Loucy (cell line): ENCODE measurements around the gene PYGM.
A peak's percentile ranks its signal among the peaks of the same experiment; 100 is the strongest.

Experiments used
- H2AFZ ChIP-seq: fragments of 200-600 bp; sonication (generic); 2 replicates; pipeline ENCODE4 v1.6.0; 2016; ENCODE audit warnings: antibody characterized with exemption, mild to moderate bottlenecking, low read length, moderate library complexity
- H3F3A ChIP-seq: fragments of 200-600 bp; 2 replicates; pipeline ENCODE4 v1.6.0; 2016; ENCODE audit warnings: antibody characterized with exemption, low read depth, mild to moderate bottlenecking
- H3K27me3 ChIP-seq: fragments of 200-600 bp; sonication (generic); 2 replicates; pipeline ENCODE4 v1.6.1; 2014; ENCODE audit warnings: low read length, mild to moderate bottlenecking; ENCODE audit not compliant: insufficient read depth, poor library complexity, severe bottlenecking
- H3K36me3 ChIP-seq: fragments of 200-600 bp; sonication (generic); 2 replicates; pipeline ENCODE4 v1.6.1; 2016; ENCODE audit warnings: low read length; ENCODE audit not compliant: insufficient read depth
- H3K4me1 ChIP-seq: fragments of 200-600 bp; sonication (generic); 2 replicates; pipeline ENCODE4 v1.5.1; 2014; ENCODE audit warnings: low read length, mild to moderate bottlenecking; ENCODE audit not compliant: insufficient read depth, poor library complexity, severe bottlenecking
- H3K4me2 ChIP-seq: fragments of 200-600 bp; sonication (generic); 2 replicates; pipeline ENCODE4 v1.6.0; 2014; ENCODE audit warnings: antibody characterized with exemption, low read length, low read depth, mild to moderate bottlenecking; ENCODE audit not compliant: poor library complexity, severe bottlenecking
- H3K4me3 ChIP-seq: fragments of 200-600 bp; sonication (generic); 2 replicates; pipeline ENCODE4 v1.5.1; 2014; ENCODE audit warnings: low read length, mild to moderate bottlenecking, mixed read lengths; ENCODE audit not compliant: poor library complexity, severe bottlenecking
- H3K79me2 ChIP-seq: fragments of 200-600 bp; sonication (generic); 2 replicates; pipeline ENCODE4 v1.6.1; 2014; ENCODE audit warnings: low read length; ENCODE audit not compliant: insufficient read depth
- H3K9ac ChIP-seq: fragments of 200-600 bp; sonication (generic); 2 replicates; pipeline ENCODE4 v1.6.0; 2014; ENCODE audit warnings: mild to moderate bottlenecking, low read depth, low read length, moderate library complexity; ENCODE audit not compliant: poor library complexity, severe bottlenecking
- H3K9me2 ChIP-seq: fragments of 200-600 bp; sonication (generic); replicated peaks from 2 replicates; pipeline ENCODE4 v1.6.1; 2016; ENCODE audit warnings: low read depth, low read length, mixed read lengths
- H3K9me3 ChIP-seq: fragments of 200-600 bp; sonication (generic); 2 replicates; pipeline ENCODE4 v1.6.1; 2014; ENCODE audit warnings: mild to moderate bottlenecking, antibody characterized with exemption, low read length, low read depth; ENCODE audit not compliant: insufficient read depth
- H4K20me1 ChIP-seq: fragments of 200-600 bp; sonication (generic); 2 replicates; pipeline ENCODE4 v1.6.0; 2014; ENCODE audit warnings: antibody characterized with exemption, low read length, mild to moderate bottlenecking; ENCODE audit not compliant: insufficient read depth, poor library complexity, severe bottlenecking
- CTCF ChIP-seq: fragments of 200-600 bp; sonication (generic); conservative IDR thresholded peaks from 2 replicates; pipeline ENCODE4 v1.5.1; 2014; ENCODE audit warnings: mild to moderate bottlenecking, antibody characterized with exemption, low read length
- EZH2phosphoT487 ChIP-seq: fragments of 200-600 bp; IDR thresholded peaks from 2 replicates; pipeline ENCODE4 v1.6.1; 2018; ENCODE audit warnings: antibody characterized with exemption, mild to moderate bottlenecking, moderate library complexity, borderline replicate concordance

Gene PYGM

GRCh38 chr11:64723117-64723906 lies 36.5 kb downstream of the PYGM start, which contains the start of gene NRXN2:
Gene NRXN2 (minus strand): TSS chr11:64723197. CDS start chr11:64713699, 9,498 bp downstream.
- Histone ChIP-seq H2AFZ (peak within 1 kb of the TSS; percentile 100), H3F3A (no peaks in the 10 kb centered on the region), H3K79me2 (no peaks in the 10 kb centered on the region), H3K27me3 (no peaks in the 10 kb centered on the region), H3K9ac (peak within 1 kb of the TSS; percentile 90), H3K4me2 (peak within 1 kb of the TSS; percentile 97), H3K9me3 (no peaks in the 10 kb centered on the region), H3K36me3 (no peaks in the 10 kb centered on the region), H3K9me2 (no peaks in the 10 kb centered on the region), H3K4me3 (peak within 1 kb of the TSS; percentile 95), H4K20me1 (no peaks in the 10 kb centered on the region), H3K4me1 (peaks cover 18% of the 10 kb centered on the region)
- peak; percentile 92 for TF ChIP-seq CTCF
- TF ChIP-seq EZH2phosphoT487: no peak

- Histone ChIP-seq H3K9ac (no peak overlapping the region), H3K27me3 (no peaks in the 10 kb centered on the region), H3K9me3 (no peaks in the 10 kb centered on the region), H3F3A (no peaks in the 10 kb centered on the region), H3K4me1 (peaks cover 18% of the 10 kb centered on the region), H3K79me2 (no peaks in the 10 kb centered on the region), H4K20me1 (no peaks in the 10 kb centered on the region), H2AFZ (no peak overlapping the region), H3K9me2 (no peaks in the 10 kb centered on the region), H3K4me2 (no peak overlapping the region), H3K36me3 (no peaks in the 10 kb centered on the region), H3K4me3 (no peak overlapping the region)
- TF ChIP-seq EZH2phosphoT487 (no peak), CTCF (no peak)
Observed at GRCh38 chr11:64722141-64723065, 37.4 kb downstream of the PYGM start.

GRCh38 chr11:64721359-64721699 lies 38.4 kb downstream of the PYGM start:
- Histone ChIP-seq H3K4me2 (no peak overlapping the region), H3K79me2 (no peaks in the 10 kb centered on the region), H4K20me1 (no peaks in the 10 kb centered on the region), H3K9ac (no peak overlapping the region), H3K27me3 (no peaks in the 10 kb centered on the region), H3F3A (no peaks in the 10 kb centered on the region), H3K9me2 (no peaks in the 10 kb centered on the region), H3K4me3 (no peak overlapping the region), H3K9me3 (no peaks in the 10 kb centered on the region), H3K4me1 (peaks cover 18% of the 10 kb centered on the region), H3K36me3 (no peaks in the 10 kb centered on the region), H2AFZ (no peak overlapping the region)
- TF ChIP-seq CTCF (no peak), EZH2phosphoT487 (no peak)
